KBM-7 (cell line): ENCODE results near the gene C10orf62.
"Not testable (repeated sequence)": the region's sequence is repeated elsewhere in the genome, so short reads cannot be mapped to it uniquely, and the experiment has no call there.

Experiments
- DNase-seq: peaks from one replicate; pipeline ENCODE4 v3.0.0-alpha.2; 2015
- in situ Hi-C: fragments of 300-500 bp; cut with MboI; formaldehyde crosslinking; loops from 2 replicates; pipeline ENCODE4 v1.14.3; 2020; ENCODE audit warnings: low sequenced_read_pairs, low pct_unique_long_range_greater_than_20kb, mixed read lengths

C10orf62 gene, protein sequence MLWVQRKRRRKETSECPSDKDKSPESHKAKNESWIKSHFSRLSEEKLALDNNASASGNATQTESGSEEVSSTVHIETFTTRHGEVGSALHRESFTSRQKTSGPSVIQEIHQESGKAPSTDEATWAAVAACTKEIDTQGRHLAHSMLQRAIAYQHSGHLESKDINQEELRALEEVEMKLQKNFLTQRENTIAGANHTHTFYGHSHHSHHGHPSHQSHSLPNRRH

DNA sequence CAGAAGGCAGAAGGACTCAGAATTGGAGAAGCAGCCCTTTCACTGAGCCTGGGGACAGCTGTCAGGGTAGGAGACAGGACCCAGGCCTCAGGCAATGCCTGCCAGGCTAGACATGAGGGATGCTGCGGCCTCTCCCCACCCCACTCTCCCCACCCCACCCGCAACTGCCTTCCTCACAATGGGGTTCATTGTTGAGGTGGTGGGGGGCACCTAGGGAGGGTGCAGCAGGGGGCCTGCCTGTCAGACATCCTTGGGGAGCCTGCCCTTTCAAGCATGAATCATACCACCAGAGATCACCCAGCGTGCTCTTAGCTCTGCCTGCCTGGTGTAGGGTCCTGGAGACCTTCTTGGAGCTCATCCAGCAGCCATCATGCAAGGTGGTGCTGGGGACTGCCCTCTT, at the start of gene C10orf62:
C10orf62 (plus strand) TSS at position 243 of the 400 bp plus-strand sequence. CDS start 177 bp downstream, outside the sequence.
- DNase-seq, result no peak
- in situ Hi-C loops, result no loop called here

DNA sequence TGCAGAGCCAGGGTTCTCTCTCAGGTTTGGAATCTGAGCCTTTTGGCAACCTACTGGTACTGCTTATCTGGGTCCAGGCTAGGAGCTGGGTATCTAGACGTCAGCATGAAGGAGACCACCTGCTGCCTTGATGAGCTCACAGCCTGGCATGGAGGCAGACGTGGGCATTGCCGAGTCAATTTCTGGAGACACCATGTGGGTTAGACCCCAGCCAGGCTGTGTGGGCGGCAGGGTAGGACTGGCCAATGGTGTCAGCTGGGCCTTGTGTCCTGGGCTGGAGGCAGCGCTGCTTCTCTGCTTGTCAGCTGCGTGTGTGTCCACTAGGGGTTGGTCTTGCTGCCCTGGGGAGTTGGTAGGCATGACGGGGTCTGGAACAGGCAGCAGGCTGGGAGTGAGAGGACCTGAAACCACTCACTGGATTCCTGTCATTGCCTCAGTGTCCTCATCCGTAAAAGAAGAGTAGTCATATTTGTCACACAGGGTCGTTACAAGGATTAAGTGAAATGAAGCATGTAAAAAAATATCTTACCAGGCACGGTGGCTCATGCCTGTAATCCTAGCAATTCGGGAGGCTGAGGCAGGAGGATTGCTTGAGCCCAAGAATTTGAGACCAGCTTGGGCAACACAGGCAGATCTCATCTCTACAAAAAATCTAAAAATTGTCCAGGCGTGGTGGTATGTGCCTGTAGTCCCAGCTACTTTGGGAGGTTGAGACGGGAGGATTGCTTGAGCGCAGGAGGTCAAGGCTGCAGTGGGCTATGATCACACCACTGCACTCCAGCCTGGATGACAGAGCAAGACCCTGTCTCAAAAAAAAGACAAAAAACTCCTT, 48.6 kb upstream of the C10orf62 start:
- in situ Hi-C loops, result no loop called here
- DNase-seq, result no peak

DNA sequence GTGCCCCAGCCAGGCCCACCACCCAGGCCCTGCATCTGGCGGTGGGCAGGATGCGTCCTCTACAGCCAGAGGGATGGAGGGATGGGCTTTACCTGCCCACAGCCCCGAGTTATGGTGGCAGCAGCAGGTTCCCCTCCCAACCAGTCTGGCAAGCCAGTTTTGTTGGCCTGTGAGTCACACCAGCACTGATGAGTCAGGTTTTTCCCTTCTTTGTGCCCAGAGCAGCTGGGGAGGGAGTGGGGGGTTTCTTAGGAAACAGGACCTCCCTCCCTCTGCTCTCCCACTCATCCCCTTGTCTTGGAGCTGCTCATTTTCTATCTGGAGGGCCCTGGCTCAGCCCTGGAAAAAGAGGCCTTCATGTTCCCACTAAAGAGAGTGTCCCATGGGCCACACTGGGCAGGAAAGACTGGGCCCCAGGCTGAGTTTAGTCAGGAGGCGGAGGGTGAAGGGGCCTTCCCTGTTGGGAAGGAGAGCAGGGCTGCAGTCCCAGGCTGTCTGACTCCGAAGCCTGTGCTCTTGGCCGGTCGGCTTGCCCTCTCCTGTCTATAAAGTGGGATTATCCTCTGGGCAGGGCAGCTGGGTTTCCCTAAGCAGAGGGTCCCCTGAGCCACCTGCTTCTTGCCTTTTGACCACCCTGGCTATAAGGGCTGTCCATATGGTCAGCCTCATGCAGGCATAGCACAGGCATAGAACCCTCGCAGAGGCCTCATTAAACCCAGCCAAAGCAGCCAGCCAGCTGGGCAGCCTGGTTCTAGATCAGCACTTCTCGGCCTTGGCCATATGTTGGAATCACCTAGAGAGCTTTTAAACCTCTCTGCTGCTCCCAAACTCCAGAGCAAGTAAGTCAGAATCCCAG, 47.1 kb upstream of the C10orf62 start:
- DNase-seq, result peak; percentile 16

DNA sequence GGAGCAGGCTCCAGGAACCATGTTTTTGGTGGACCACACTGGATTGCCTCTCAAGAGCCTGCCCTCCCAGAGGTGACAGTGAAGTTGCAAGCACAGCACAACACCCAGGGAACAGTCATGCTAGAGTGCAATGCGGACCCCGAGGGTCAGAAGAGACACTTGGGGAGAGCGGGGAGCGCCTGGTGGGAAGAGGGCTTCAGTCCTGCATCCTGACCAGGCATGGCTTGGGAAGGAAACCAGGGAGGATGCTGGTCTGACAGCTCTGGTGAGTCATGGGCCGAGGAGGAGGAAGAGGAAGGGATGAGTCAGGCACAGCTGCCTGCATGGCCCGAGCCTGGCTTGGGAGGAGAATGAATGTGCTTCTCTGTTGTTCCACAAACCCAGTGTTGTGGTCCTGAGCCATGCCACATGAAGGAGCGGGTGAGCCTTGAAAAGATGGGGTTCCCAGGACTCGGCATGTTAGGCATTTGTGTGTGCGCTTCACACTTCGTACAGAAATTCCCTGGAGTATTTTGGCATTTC, 46.4 kb upstream of the C10orf62 start:
- in situ Hi-C loops, result no loop called here
- peak; percentile 56 for DNase-seq

More for the DNA sequence above, 47.1 kb upstream of the C10orf62 start:
- in situ Hi-C loops, result no loop called here

DNA sequence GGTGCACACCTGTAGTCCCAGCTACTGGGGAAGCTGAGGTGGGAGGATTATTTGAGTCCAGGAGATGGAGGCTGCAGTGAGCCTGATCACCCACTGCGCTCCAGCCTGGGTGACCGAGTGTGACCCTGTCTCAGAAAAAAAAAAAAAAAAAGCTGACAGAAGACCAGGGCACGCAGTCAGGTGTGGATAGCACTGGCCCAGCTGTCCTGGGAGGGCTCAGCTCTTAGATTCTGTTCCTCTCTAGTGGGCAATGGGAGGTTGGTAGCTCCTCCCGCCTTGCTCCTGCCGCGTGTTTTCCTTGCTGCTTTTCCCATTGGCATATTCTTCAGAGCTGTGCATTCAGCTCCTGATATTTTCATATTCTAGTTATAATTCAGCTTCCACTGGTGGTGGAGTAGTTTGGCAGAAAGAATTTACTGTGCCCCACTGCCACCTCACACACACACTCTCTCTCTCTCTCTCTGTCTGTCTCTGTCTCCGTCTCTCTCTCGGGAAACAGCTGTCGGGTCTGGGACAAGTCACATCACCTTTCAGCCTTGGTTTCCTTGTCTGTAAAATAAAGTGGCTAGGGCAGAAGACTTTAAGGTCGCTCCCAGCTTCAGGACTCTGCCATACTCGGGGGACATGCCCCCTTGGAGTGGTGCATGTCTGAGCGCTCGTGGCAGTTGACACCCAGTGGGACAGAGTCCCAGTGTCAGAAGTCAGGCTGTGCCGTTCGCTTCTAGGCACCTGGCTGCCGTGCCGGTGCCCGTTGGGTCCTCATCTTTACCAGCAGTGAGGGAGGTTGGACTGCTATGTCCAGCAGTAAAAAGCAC, 42.9 kb upstream of the C10orf62 start:
- in situ Hi-C loops, result no loop called here
- DNase-seq, result no peak

DNA sequence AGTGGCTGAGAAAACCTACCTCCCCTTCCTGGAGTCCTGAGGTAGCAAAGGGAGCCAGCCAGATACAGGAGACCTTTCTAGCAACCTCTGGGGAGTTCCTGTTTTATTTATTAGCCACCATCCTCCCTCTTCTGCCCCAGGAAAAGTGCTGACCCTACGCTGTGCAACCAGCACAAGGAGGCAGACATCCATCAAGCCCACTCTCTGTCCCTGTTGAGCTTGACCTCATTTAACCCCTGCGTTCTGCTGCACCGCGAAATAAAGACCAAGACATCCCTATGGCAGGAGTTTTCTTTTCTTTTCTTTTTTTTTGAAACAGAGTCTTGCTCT, 42.3 kb upstream of the C10orf62 start:
- no peak for DNase-seq
- in situ Hi-C loops, result no loop called here

DNA sequence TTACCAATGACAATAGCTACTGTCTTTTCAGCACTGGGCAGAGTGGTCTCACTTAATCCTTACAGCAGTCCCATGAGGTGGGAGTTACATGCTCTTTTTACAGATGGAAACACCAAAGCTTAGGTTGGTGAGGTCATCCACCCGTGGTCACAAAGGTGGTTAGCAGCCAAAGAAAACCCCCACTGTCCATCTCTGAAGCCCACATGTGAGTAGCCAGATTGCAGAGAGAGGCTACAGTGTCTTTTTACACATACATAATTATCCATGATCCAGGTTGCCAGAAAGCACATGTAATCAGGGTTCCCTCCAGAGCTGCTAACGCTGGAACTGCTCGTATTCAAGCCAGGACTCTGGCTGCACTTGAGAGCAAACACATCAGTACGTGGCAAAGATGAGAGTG, 41.6 kb upstream of the C10orf62 start:
- in situ Hi-C loops, result no loop called here
- no peak for DNase-seq

DNA sequence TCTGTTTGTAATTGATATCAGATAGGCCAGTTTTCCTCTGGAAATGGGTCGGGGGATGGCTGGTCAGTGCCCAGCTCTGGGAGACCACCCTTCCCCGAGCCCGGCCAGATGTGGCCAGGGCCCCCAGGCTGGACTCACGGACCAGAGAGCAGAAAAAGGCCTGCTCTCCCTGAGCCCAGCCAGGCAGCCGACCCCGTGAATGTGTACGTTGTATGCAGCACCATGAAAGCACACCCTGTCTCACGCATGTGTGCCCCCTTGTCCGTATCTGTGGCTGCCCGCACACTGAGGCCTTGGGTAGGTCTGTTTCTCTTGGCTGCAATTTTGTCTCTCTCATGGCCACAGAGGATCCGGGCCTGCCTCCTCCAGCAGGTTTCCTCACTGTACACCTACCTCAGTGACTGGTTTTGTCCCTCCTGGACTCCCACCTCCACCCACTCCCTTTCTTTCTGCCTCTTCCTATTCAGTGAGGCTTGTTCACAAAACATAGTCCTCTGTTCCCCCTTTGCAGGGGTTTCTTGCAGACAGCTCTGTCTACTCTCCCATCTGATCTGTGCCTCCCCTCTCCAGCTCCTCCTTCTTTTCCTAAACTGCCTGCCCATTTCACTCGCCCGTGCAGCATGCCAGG, 40.6 kb upstream of the C10orf62 start:
- in situ Hi-C loops, result no loop called here
- DNase-seq, result no peak

DNA sequence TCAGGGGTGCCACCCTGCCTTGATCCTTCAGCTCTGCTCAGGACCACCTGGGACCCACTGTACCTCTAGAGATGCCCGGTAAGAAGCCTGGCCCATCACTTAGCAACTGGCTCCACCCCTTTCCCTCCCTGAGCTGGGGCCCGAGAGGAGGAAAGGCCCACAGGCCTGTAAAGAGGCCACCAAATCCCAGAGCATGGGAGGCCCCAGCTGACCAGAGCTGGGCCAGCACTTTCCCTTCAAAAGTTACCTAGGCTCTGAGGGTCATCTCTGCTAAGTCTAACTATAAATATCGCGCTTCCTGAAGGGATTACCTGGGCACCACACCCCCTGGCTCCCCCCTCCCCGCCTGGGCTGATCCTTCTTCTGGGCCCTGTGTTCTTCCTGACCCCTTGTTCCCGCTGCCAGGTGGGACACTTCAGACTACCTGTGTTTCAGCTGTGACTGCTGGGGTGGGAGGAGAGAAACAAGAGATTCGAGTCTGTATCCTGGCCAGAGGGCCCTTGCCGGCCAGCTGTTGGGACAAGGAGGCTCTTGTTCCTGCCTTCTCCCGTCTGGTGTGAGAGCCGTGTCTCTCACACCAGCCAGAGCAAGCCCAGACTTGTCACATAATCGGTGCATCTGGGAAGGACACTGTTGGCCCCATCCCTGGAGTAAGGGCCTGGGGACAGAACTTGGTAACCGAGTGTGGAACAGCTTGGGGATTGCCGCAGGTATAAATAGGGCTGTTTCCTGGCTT, 39.8 kb upstream of the C10orf62 start:
- no peak for DNase-seq
- in situ Hi-C loops, result no loop called here

DNA sequence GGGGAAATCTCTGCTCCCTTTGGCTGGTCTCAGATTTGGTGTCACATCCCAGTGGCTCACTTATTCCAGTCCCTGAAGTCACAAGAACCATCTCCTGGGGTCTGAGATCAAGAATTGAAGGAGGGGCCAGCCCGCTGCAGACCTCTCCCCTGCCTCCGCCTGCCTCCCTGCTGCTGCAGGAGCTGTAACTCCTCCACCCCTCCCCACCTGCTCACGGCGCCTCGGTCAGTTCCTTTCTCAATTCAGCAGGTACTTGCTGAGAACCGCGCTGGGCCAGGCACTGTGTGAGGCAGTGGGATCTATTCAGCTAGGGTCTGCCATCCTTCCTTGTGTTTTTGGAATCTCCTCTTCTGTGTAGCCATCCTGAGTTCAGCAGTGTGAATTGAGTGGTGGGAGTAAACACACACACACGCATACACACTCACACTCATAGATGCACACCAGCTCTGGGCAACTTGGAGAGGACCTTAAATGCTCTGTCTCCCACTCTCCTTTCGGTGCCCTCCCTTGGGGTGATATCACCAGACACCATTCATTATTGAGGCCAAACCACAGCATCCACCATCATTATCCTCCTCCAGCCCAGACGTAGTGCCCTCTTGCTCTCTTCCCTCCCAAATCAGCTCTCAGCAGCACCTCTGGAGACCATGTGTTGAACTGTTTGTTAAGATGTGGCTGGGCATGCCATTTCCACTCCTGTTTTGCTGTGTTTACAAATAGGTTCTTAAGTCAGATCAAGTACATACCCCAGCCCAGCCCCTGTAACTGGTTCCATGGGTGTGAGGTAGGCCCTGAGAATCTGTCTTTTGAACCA, 39.0 kb upstream of the C10orf62 start:
- no peak for DNase-seq
- in situ Hi-C loops, result no loop called here

DNA sequence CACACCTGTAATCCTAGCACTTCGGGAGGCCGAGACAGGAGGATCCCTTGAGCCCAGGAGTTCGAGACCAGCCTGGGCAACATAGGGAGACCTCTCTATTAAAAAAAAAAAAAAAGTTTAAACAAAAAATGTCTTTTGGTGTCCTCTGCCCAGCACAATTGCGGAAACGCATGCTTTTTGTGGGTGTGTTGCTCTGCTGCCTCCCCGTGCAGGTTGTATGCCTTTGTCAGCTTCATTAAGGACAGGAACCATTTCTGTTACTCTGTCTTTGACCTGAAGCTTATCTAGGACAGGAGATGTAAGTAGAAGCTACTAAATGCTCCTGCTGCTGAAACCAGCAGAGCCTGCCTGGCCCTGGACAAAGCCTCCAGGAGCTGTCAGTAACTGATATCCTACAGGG, 38.2 kb upstream of the C10orf62 start:
- DNase-seq, result no peak
- in situ Hi-C loops, result no loop called here

DNA sequence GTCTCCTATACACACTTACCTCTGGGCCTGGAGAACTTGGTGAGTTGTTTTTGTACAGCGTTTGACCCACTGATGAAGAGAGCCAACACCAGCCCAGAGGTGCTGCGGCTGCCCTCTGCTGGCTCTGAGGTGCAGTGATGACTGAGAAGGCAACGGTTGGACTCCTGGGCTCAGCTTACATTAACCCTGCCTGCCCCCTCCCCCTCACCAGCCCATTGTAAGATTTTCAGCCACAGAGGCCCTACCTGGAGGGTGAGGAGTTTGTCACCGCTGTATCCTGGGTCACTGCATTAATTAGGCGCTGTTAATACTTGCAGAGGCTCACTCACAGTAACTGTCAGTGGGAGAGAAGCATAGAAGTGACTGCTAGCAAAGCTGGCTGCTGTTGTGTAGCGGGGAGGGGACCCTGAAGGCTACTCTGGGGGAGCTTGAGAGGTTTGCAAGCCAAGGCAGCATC, 35.9 kb upstream of the C10orf62 start:
- in situ Hi-C loops, result no loop called here
- peak; percentile 77 for DNase-seq

DNA sequence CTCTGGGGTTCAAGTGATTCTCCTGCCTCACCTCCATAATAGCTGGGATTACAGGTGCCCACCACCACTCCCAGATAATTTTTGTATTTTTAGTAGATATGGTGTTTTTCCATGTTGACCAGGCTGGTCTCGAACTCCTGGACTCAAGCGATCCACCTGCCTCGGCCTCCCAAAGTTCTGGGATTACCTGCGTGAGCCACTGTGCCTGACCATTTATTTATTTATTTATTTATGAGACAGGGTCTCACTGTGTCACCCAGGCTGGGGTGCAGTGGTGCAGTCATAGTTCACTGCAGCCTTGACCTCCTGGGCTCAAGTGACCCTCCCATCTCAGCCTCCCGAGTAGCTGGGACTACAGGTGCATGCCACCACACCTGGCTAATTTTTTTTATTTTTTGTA, 35.2 kb upstream of the C10orf62 start:
- DNase-seq, in situ Hi-C loops: not testable (repeated sequence)

DNA sequence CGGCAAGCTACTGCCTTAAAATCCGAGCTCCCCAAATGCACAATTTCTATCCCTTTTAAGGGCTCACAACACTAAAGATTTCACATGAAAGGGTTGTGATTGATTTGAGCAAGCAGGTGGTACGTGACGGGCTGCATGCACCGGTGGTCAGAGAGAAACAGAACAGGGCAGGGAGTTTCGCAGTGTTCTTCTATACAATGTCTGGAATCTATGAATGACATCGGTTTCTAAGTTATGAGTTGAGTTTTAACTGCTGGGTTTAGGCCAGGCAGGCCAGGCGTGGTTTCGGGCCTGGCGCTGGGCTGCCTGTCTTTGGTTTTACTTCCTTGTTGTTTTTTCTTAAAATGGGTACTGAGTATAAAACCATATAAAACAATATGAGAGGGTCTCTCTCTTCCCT, 34.0 kb upstream of the C10orf62 start:
- in situ Hi-C loops, DNase-seq: not testable (repeated sequence)

DNA sequence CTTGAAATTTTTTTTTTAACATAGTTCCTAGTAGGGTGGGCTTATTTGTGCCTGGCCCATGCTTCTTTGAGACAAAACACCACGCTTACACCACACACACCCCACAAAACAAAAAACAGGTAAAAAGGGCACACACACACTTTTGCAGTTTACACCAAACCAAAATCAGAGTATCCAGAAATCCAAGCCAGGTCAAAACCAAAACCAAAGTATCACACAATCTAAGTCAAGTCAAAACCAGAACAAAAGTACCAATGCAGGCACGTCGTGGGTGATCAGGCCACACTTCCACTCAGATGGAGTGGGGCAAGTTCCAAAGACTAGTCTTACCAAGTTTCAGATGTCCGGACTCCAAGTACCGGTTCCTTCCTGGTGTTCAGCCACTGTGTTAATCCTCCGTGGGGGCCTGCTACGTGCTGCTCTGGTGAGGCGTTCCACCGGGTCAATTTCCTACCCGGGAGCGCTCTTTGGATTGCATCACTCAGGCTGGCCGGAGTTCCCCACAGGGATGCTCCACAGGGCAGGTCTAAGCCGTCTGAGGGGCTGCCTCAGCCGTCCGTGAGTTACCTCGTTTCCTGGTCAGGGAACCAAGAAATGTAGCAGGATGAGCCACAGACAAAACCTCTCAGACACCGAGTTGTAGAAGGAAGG, 28.7 kb upstream of the C10orf62 start:
- in situ Hi-C loops, result not testable (repeated sequence)

DNA sequence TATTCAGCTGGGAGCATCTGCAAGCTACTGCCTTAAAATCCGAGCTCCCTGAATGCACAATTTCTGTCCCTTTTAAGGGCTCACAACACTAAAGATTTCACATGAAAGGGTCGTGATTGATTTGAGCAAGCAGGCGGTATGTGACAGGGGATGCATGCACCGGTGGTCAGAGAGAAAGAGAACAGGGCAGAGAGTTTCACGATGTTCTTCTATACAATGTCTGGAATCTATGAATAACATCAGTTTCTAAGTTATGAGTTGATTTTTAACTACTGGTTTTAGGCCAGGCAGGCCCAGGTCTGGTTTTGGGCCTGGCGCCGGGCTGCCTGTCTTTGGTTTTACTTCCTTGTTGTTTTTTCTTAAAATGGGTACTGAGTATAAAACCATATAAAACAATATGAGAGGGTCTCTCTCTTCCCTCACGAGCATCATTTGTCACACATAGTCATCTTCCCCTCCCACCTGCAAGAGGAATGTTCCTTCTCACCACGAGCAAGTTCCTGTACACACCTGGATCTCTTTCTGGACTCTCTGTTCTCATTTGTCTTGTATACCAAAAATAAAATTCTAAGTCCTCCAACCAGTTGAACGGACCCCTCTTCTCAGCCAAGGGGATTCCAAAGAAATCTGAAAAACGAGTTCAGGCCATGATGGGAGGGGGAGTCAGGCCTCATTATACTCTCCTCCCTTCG, 28.0 kb upstream of the C10orf62 start:
- DNase-seq, in situ Hi-C loops: not testable (repeated sequence)

More for the DNA sequence above, 28.7 kb upstream of the C10orf62 start:
- DNase-seq, result not testable (repeated sequence)
